Esophagus muscularis mucosa (tissue), 4 donors: ENCODE results near the gene DCST2. TPM values are rescaled to one million over a fixed set of nuclear protein-coding genes. Genes with fewer than 3 reads are reported as not detected.

ENCODE experiments used
- DNase-seq: peaks from one replicate; pipeline ENCODE4 v3.0.0-alpha.2; 2017; ENCODE audit errors: extremely low spot score
- H3K27ac ChIP-seq, 4 donors: fragments of 200-600 bp; sonication (generic); replicated peaks in 1 of 4; 1 replicate in 3 of 4; 2 replicates in 1 of 4; pipeline ENCODE4 v1.5.1; 2016 to 2019; ENCODE audit warnings: mild to moderate bottlenecking in 1 of 4
- H3K27me3 ChIP-seq, 4 donors: fragments of 200-600 bp; sonication (generic); one replicate each; pipeline versions ENCODE4 v1.5.1 to v1.6.0; 2016 to 2019
- H3K36me3 ChIP-seq, 4 donors: fragments of 200-600 bp; sonication (generic); one replicate each; pipeline ENCODE4 v1.5.1; 2016 to 2019
- H3K4me1 ChIP-seq, 4 donors: fragments of 200-600 bp; sonication (generic); one replicate each; pipeline ENCODE4 v1.5.1; 2016 to 2019
- H3K4me3 ChIP-seq, 4 donors: fragments of 200-600 bp; sonication (generic); 1 replicate in 2 of 4; 2 replicates in 2 of 4; pipeline ENCODE4 v1.5.1; 2016 to 2019; ENCODE audit warnings: mild to moderate bottlenecking in 4 of 4, moderate library complexity in 1 of 4
- H3K9me3 ChIP-seq, 4 donors: fragments of 200-600 bp; sonication (generic); 1 replicate in 3 of 4; 2 replicates in 1 of 4; pipeline ENCODE4 v1.5.1; 2016 to 2019
- EP300 ChIP-seq: sonication (generic); formaldehyde crosslinking; IDR thresholded peaks from one replicate; pipeline ENCODE4 v1.6.1; 2017; ENCODE audit warnings: antibody characterized with exemption
- POLR2A ChIP-seq: fragments of 450-650 bp; IDR thresholded peaks from one replicate; pipeline ENCODE4 v1.6.1; 2017; ENCODE audit warnings: antibody characterized with exemption, moderate library complexity, mild to moderate bottlenecking, low read depth
- POLR2AphosphoS5 ChIP-seq, 2 donors: sonication (generic); formaldehyde crosslinking; IDR thresholded peaks; one replicate each; pipeline ENCODE4 v1.6.1; 2017; ENCODE audit warnings: antibody characterized with exemption in 2 of 2
- WGBS: methylation state at CpG from one replicate; pipeline ENCODE4 v1.1.5; 2018; 5-methylcytosine and 5-hydroxymethylcytosine counted together
- intact Hi-C: fragments of 100-400 bp; cut with DNase I; formaldehyde crosslinking; loops from one replicate; pipeline ENCODE4 v1.15.1; 2023
- total RNA-seq, 4 donors: library from RNA; depleted of rRNA; stranded (reverse); fragments of >200 nt; gene quantifications; one replicate each; pipeline versions ENCODE4 v1.1.0 to v1.2.1, GENCODE V29; 2016
- TF ChIP-seq, protein P1 (sequence below), 3 experiments: fragments of 200-600 bp in 2 of 3; fragments of 450-650 bp in 1 of 3; sonication (generic) in 2 of 3; IDR thresholded peaks; one replicate each; pipeline ENCODE4 v1.5.1; 2017 to 2019; ENCODE audit warnings: antibody characterized with exemption in 3 of 3, mild to moderate bottlenecking in 2 of 3, moderate library complexity in 1 of 3

Gene DCST2
- total RNA-seq, 4 donors from 2014 or later, result 0.11 to 0.19 TPM; not detected in 2

- intact Hi-C loops, result loop anchor here (5.0 kb wide), 1 partner anchor 102 kb away; the partner anchor contains the start of gene PYGO2
- no peaks in the 10 kb centered on the region for H3K9me3 ChIP-seq
- peak overlapping the region; percentile 69 to 84 (median 80) for H3K27ac ChIP-seq
- 13% methylated on average over 10 of the region's 14 CpGs for WGBS
- H3K4me1 ChIP-seq, result peaks cover 37 to 46% (median 42%) of the 10 kb centered on the region in 4 donors
- TF ChIP-seq POLR2AphosphoS5 (IDR thresholded peaks at IDR 0.05), result no peak
- H3K27me3 ChIP-seq, result peaks cover 0 to 7% (median 0%) of the 10 kb centered on the region in 4 donors
- peak overlapping the region; percentile 65 to 89 (median 74) for H3K4me3 ChIP-seq
- H3K36me3 ChIP-seq, result peaks cover 0 to 39% (median 27%) of the 10 kb centered on the region in 4 donors
- no peak for DNase-seq
Measured at GRCh38 chr1:155064111-155064831, 30.7 kb upstream of the DCST2 start.

- Histone ChIP-seq H3K27ac (peak within 1 kb of the TSS; percentile 69 to 84 (median 80)), H3K4me1 (peaks cover 37 to 46% (median 42%) of the 10 kb centered on the region in 4 donors), H3K27me3 (peaks cover 0 to 7% (median 0%) of the 10 kb centered on the region in 4 donors), H3K36me3 (peaks cover 4 to 42% (median 34%) of the 10 kb centered on the region in 4 donors), H3K9me3 (no peaks in the 10 kb centered on the region), H3K4me3 (peak within 1 kb of the TSS; percentile 65 to 89 (median 74))
- WGBS, result under 1% methylated on average over 45 of the region's 57 CpGs
- intact Hi-C loops, result loop anchor here (5.0 kb wide), 1 partner anchor 101 kb away; the partner anchor contains the start of gene PYGO2
- DNase-seq, result peak; percentile 97
- TF ChIP-seq EP300 (no peak), POLR2AphosphoS5 (IDR thresholded peaks at IDR 0.05) (peak; percentile 52 to 56)
- TF ChIP-seq, protein P1, sequence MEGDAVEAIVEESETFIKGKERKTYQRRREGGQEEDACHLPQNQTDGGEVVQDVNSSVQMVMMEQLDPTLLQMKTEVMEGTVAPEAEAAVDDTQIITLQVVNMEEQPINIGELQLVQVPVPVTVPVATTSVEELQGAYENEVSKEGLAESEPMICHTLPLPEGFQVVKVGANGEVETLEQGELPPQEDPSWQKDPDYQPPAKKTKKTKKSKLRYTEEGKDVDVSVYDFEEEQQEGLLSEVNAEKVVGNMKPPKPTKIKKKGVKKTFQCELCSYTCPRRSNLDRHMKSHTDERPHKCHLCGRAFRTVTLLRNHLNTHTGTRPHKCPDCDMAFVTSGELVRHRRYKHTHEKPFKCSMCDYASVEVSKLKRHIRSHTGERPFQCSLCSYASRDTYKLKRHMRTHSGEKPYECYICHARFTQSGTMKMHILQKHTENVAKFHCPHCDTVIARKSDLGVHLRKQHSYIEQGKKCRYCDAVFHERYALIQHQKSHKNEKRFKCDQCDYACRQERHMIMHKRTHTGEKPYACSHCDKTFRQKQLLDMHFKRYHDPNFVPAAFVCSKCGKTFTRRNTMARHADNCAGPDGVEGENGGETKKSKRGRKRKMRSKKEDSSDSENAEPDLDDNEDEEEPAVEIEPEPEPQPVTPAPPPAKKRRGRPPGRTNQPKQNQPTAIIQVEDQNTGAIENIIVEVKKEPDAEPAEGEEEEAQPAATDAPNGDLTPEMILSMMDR (IDR thresholded peaks at IDR 0.05), result peak in 1 of 3 experiments; percentile 1
Measured at GRCh38 chr1:155063550-155064110, 30.0 kb upstream of the DCST2 start, which contains the start of gene EFNA4. Gene EFNA4, plus strand, starts transcription at chr1:155063740. Its CDS starts 84 bp downstream, at chr1:155063824.

DNA sequence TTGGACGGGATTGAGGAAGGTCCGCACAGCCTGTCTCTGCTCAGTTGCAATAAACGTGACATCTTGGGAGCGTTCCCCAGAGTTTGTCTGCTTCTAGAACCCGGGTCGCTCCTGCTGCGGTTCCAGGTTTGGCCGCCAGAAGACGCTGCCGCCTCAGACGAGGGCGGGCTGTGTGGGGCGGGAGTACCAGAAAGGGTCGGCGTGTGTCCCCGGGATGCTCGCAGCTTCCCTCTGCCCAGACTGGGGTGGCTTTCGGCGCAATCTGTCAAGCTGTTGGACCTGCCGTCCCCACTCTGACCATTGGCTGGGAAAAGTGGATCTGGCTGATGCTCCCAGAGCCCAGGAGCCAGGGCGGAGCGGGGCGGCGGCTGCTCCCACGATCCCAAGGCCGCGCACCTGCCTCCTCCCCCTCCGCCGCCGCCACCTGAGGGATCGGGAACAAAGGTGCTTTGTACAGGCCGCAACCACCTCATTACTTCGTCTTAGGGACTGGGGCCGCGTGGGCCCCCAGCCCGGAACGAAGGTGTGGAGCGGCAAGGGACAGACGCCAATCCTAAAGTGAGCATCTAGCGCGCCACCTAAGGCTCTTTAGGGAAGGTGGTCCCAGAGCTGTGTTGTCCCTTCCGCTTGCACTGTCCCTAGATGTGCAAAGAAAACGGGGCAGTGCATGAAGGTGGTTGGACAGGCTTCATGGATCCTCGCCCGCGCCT lies 29.3 kb upstream of the DCST2 start:
- Histone ChIP-seq H3K4me1 (peaks cover 37 to 46% (median 42%) of the 10 kb centered on the region in 4 donors), H3K36me3 (peaks cover 12 to 49% (median 42%) of the 10 kb centered on the region in 4 donors), H3K9me3 (no peaks in the 10 kb centered on the region), H3K4me3 (peak overlapping the region; percentile 65 to 89 (median 74)), H3K27ac (peak overlapping the region; percentile 69 to 84 (median 80)), H3K27me3 (peaks cover 0 to 7% (median 0%) of the 10 kb centered on the region in 4 donors)
- intact Hi-C loops, result loop anchor here (5.0 kb wide), 1 partner anchor 101 kb away; the partner anchor contains the start of gene PYGO2
- TF ChIP-seq, protein P1 (IDR thresholded peaks at IDR 0.05), result peak; percentile 71 to 78 (median 76)
- no peak for TF ChIP-seq EP300
- 12% methylated on average over 16 of the region's 46 CpGs for WGBS
- no peak for DNase-seq

GRCh38 chr1:155062151-155062686 lies 28.6 kb upstream of the DCST2 start:
- H3K4me1 ChIP-seq, result peaks cover 37 to 46% (median 42%) of the 10 kb centered on the region in 4 donors
- TF ChIP-seq POLR2AphosphoS5 (IDR thresholded peaks at IDR 0.05), result no peak
- no peak for TF ChIP-seq EP300
- H3K27ac ChIP-seq, result no peak overlapping the region
- no peak for DNase-seq
- peaks cover 19 to 56% (median 46%) of the 10 kb centered on the region in 4 donors for H3K36me3 ChIP-seq
- H3K9me3 ChIP-seq, result no peaks in the 10 kb centered on the region
- WGBS, result 23% methylated on average over 9 of the region's 29 CpGs
- H3K4me3 ChIP-seq, result peak overlapping the region in 3 of 4 donors; percentile 65 to 89 (median 73)
- intact Hi-C loops, result loop anchor here (5.0 kb wide), 1 partner anchor 100 kb away; the partner anchor contains the start of gene PYGO2
- H3K27me3 ChIP-seq, result peaks cover 0 to 7% (median 0%) of the 10 kb centered on the region in 4 donors

DNA sequence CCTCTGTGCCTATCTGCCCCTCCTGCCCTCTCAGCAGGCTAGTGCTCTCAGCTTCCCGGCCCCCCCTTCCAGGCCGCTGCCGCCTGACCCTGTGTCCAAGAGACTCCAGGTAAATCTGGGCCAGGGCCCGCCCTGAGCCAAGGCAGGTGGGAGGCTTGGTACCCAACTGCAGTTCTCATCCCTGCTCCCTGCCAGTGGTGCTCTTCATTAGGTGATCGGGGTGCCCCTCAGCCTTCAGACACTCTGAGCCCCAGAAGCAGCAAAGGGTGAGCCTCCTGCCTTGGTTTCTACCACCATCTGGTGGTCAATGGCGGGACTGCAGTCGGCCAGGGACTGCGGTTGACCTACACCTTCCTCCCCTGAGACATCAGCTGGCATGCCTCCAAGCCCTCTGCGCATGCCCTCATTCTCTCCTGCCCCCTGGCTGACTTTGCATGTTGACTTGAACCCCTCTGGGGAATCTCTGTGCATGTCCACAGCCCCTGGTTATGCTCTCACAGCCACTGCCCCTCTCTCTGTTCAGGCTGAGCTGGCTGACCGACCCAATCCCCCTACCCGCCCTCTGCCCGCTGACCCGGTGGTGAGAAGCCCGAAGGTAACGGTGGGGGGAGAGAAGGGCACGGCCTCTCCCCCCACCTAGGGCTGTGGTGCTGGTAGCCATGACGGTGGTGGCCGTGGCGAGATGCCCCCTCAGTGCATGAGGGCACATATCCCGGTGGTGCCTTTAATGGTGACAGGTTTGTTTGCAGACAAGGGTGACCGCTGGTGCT lies 28.0 kb upstream of the DCST2 start:
- peaks cover 23 to 62% (median 51%) of the 10 kb centered on the region in 4 donors for H3K36me3 ChIP-seq
- DNase-seq, result peak; percentile 97

More for the DNA sequence above, 28.0 kb upstream of the DCST2 start:
- Histone ChIP-seq H3K27me3 (peaks cover 0 to 7% (median 0%) of the 10 kb centered on the region in 4 donors), H3K9me3 (no peaks in the 10 kb centered on the region), H3K4me3 (peak overlapping the region in 1 of 4 donors; percentile 16), H3K27ac (no peak overlapping the region), H3K4me1 (peaks cover 37 to 46% (median 42%) of the 10 kb centered on the region in 4 donors)
- WGBS, result 34% methylated on average over 10 of the region's 21 CpGs
- intact Hi-C loops, result loop anchor here (5.0 kb wide), 1 partner anchor 99 kb away; the partner anchor contains the start of gene PYGO2
- TF ChIP-seq POLR2A (no peak), EP300 (no peak), POLR2AphosphoS5 (IDR thresholded peaks at IDR 0.05) (peak in 1 of 2 donors; percentile 50)
- TF ChIP-seq, protein P1 (IDR thresholded peaks at IDR 0.05), result peak in 2 of 3 experiments; percentile 98 to 100
